GM21737 (cell line): ENCODE results near the gene PDXDC1.
"Not testable (repeated sequence)": the region's sequence is repeated elsewhere in the genome, so short reads cannot be mapped to it uniquely, and the experiment has no call there.

Experiments used
- ATAC-seq: cut with Tn5 transposase; IDR thresholded peaks from one replicate; pipeline ENCODE4 v1.9.1; 2021; ENCODE audit warnings: mild to moderate bottlenecking, moderate library complexity; ENCODE audit not compliant: unreplicated experiment

The PDXDC1 gene

DNA sequence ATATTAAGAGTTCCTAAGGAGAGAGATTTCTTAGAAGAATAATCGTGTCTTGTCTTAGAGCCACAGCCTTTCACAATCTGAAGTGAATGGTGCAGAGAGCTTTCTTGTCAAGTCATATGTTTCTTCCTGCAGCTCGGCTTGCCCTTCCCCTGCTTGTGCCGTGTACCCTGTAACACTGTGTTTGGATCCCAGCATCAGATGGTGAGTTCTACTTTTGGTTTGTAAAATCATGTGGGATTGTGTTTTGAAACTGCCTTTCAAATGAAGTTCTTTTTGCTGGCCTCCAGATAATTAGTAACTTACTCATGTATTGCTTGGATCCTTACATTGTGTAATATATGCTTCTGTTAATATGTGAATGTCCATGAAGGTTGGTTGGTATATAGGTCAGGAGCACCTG is 33.8 kb downstream of the PDXDC1 start:
- ATAC-seq, result not testable (repeated sequence)

DNA sequence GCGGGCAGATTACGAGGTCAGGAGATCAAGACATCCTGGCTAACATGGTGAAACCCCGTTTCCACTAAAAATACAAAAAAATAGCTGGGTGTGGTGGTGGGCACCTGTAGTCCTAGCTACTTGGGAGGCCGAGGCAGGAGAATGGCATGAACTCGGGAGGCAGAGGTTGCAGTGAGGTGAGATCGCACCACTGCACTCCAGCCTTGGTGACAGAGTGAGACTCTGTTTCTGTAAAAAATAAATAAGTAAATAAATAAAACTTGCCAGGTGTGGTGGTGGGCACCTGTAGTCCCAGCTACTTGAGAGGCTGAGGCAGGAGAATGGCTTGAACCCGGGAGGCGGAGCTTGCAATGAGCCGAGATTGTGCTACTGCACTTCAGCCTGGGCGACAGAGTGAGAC is 38.1 kb downstream of the PDXDC1 start:
- not testable (repeated sequence) for ATAC-seq

DNA sequence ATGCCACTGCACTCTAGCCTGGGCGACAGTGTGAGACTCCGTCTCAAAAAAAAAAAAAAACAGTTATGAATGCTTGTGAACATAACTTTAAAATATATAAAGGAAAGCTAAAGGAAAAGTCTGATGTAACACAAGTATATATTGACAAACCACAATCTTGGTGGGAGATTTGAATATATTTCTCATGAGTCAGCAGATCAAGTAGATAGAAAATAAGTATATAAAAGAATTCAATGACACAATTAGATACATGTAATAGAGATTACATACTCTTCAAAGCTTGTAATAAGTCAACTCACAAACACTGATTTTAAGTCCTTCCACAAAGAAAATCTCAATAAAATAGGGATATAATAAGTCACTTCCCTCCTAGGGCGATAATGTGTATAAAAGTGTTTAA is 40.8 kb downstream of the PDXDC1 start:
- not testable (repeated sequence) for ATAC-seq

DNA sequence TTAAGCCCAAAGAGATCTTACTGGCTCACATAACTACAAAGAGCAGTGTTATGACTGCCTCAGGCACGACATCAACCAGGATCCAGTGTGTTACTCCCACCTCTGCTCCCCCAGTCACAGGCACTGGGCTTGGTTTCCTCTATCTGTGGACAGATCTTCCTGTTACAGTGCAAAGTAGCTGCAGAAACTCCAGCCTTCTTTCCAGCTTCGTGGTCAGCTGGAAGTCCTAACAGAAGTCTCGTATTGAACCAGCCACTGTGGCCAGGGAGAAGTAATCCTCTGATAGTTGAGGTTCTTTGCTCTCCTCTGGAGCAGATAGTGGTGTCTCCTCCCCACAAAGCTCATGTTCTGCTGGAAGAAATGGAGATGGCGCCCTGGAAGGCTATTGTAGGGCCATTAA is 41.5 kb downstream of the PDXDC1 start:
- not testable (repeated sequence) for ATAC-seq

DNA sequence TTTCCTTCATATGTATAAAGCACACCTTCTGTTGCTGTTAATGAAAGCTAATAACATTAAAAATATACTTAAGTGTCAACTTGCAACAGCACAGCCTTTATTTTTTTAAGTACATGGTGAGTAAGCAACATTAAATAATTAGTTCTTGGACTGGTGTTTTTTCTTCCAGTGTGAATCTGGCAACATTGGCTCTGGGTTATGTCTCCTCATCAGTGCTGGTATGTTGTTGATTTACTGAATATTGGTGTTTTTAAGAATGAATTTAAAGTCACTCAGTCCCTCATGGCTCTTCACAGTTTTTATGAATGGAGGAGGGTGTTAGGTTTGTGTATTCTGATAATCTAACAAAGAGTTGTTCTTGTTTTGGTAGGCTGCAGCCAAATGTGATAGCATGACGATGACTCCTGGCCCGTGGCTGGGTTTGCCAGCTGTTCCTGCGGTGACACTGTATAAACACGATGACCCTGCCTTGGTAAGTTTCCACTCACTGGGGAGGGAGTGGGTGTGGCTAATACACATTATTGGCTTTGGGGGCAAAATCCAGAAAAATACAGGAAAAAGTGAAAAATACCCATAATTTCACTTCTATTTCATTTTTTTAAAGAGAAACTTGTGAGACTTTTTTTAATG is 42.2 kb downstream of the PDXDC1 start:
- ATAC-seq, result not testable (repeated sequence)

DNA sequence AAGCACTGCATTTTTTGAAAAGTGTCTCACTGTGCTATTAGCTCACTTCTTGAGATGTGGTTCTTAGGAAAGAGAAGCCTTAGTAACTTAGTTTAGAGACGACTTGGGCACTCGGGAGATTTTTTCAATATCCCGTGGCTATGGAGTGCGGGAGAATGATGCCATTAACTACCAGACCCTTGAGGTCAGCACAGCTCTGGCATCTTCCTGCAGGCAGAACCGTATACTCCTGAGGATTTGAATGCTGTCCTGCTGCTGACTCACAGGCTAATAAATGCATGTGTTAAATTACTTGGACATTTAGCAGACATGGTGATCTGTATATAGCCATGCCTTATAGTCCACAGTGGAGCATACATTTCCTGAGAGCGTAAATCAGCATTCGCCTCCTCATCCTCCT is 46.6 kb downstream of the PDXDC1 start:
- ATAC-seq, result not testable (repeated sequence)

DNA sequence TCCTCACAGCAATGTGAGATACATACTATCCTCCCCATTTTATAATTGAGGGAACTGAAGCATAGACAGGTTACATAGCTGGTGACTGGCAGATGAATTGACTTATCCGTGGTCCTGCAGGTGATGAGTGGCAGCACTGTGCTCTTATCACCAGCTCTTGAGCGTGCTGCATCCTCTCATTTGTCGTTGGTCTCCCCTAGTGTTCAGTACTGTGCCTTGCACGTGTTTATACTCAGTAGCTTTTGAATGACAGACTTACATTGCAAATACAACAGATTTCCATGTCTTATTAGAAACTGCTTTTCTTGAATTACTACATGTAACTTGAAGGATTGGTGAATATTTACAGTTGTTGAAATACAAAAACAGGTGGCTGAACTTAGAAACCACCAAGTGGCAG is 47.4 kb downstream of the PDXDC1 start:
- ATAC-seq, result peak; percentile 75

DNA sequence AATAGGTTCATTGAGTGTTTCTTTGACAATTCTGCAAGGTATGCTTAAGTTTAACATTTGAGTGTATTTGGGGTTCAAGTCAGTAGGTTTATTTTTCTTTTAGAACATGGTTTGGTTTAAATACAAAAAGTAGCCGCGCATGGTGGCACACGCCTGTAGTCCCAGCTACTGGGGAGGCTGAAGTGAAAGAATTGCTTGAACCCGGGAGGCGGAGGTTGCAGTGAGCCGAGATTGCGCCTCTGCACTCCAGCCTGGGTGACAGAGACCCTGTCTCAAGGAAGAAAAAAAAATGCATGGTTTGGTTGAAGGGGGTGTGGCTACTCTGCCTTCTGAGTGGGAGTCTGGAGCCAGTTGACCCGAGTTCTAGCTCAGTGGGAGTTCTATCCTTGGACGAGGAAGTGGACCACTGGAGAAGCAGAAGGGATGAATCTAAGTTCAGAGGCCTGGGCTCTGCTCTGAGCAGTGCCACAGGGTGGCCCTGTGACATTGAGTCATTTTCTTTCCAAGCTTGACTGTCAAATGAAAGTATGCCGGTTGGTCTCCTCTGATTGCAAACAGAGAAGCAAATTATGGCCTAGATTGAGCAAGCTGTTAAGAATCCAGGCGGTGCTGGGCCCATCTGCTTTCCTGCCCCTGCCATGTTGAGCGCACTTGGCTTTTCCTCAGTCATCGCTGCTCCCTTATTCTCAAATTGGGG is 48.7 kb downstream of the PDXDC1 start:
- not testable (repeated sequence) for ATAC-seq

DNA sequence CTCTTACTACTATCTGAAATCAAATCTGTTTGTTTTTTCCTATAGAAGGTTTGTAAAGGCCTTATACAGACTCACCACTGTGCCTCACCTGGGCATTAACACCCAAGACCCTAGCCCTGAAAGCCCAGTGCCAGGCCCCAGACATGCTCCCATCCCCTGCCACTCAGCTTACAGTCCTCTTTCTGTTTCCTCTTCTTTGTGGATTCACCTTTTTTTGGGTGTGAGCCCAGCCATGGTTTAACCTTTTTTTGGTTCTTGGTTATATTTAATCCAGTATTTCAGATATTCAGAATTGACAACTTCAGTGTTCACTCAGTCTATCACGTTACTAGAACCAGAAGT is 50.0 kb downstream of the PDXDC1 start:
- ATAC-seq, result not testable (repeated sequence)

DNA sequence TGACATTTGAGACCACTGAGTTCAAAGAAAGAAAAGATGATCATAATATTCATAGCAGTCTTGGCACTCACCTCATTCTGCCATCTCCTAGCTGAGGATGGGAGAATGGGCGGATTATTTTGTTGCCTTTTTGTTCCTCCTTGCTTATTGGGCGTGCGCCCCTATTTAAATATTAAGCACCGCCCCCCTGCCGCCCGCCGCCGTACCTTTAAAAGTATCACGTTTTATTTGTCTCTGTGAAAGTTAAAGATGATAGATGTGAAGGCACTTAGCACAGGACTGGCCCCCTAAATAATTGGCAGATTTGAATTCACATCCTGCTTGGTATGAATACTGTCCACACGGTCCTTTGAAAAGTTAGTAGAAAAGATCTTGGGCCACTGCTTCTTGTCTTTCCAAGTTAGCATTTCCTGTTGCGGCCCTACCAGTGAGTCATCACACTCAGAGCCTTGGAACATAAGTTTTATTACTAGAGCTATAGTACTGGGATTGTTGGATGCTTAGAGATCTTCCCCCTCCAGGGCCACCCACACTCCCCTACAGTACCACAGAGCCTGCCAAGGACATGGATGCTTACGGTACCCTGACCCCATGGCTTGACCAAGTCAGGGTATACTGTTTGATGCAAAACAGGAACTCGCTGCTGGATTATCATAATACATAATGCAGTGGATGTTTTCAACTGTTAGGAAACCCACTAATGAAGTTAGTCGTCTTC is 50.6 kb downstream of the PDXDC1 start:
- ATAC-seq, result not testable (repeated sequence)

DNA sequence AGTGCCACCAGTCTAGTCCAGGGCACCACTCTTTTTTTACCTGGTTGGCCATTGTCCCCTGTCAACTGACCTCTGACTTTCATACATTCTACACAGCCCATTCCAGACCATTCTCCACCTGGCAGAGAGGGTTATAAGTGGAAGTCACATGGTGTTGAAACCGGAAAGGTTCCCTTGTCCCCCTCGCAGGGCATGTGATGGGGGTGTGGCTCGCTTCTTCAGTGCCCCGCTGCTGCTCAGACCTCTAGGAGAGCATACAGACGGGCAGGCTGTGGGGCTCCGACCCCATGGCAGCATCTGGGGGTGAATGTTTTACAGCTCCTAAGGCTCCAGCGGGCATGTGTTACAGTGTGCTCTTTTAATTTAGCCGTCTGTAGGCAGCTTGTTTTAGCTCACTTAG is 52.2 kb downstream of the PDXDC1 start:
- ATAC-seq, result not testable (repeated sequence)

DNA sequence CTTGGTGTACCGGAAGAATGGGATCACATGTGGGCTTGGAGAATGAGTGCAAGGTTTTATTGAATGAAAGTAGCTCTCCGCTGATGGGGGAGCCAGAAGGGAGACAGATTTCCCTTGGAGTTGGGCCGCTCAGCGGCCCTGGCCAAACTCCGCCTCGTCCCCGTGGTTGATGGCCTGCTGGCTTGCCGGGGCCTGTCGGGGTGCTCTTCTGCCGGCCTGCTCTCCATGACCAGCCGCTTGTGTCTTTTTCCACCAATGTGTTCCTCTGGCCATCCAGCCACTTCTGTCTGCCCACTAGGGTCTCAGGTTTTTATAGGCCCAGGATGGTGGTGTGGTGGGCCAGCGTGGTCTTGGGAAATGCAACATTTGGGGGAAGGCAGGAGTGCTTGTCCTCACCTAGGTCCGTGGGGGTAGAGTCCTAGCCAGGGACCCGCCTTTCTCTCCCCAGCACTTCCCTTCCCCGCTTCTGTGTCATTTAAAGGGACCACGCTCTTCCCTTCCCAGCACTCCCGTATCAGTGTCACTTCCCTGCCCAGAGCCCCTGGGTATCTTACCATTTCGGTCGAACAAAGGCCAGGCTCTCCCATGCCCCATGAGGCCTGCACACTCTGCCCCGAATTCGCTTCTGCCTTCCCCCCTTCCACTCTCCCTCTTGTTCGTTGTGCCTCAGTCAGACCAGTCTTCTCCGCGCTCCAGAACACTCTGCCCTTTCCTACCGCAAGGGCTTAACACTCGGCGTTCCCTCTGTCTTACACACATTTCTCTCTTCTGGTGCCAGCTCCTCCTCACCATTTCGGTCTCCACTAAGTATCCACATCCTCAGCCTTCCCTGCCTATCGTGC is 52.9 kb downstream of the PDXDC1 start:
- ATAC-seq, result not testable (repeated sequence)

DNA sequence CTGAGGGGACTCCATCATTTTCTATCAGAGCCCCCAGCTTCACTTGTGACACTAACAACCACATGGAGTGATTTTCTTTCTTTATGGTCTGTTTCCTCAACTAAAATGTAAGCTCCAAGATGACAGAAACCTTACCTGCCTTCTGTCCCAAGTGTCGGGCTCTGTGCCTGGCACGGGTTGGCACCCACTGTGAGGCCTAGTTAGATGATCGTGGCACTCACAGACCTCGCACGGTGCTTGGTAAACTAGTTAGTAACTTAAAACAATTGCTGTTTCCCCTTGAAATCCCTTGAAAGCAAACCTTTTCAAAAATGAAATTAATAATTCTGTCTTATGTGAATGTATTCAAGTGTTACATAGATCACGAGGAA is 53.5 kb downstream of the PDXDC1 start:
- not testable (repeated sequence) for ATAC-seq

DNA sequence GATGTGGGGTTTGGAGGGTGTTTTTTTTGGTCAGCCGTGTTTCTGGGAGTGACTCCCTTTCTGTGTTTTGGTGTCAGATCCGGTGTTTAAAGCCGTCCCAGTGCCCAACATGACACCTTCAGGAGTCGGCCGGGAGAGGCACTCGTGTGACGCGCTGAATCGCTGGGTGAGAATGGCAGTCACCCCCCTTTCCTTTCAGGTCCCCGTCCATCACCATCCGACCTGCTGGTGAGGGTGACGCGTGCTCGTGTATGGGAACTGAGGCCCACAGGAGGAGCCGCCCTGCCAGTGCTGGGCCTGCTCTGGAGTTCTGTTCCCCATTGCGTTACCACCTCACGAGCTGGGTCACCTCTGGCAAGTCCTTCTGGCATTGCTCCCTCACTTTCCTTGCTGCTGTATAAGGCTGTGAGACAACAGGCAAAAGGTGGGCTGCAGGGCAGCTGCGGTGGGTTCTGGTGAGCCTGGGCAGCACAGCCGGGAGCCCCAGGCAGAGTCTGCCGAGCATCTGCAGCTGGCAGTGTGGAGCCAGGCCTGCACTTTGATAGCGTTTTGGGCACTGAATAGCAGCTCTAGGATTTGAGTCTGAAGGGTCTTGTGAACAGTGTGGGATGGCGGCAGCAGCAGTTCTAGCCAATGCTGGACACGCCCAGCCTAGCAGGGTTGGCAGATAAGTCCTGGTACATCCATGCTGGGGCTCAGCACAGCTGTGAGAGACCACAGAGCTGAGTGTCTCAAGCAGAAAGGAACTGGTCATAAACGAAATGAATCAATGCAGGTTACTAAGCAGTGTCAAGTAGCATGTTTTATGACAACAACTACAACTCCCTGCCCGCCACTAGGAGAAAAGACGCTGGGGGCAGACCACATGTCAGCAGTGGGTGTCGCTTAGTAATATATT is 54.2 kb downstream of the PDXDC1 start:
- ATAC-seq, result not testable (repeated sequence)

DNA sequence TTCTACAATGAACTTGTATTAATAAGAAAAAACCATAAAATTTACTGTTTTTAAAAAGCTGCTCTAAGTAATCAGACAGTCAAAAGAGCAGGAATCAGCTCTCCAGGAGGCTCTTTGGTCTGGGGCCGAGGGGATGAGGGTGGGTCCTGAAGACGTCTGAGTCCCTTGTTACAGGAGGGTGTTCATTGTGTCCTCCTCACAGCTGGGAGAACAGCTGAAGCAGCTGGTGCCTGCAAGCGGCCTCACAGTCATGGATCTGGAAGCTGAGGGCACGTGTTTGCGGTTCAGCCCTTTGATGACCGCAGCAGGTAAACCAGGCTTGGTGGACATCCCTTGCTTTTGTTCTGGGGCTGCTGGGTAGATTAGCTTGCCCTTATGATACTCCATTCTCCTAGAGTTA is 54.9 kb downstream of the PDXDC1 start:
- not testable (repeated sequence) for ATAC-seq

DNA sequence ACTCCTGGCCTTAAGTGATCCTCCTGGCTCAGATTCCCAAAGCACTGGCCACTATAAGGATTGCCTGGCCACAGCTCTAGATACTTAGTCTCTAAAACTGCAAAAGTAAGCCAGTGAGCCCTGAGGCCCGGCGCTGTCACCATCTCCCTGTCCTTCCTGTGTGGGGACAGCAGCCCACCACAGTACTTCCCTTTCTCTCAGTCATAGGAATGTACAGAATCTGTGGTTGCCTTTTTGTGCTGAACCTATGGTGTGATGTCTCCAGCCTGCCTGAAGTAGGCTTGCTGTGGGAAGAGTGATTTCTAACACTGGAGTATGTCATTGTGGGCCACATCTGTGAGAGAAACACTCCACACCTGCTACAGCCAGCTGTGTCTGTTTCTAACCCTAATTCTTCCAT is 56.4 kb downstream of the PDXDC1 start:
- ATAC-seq, result no peak

DNA sequence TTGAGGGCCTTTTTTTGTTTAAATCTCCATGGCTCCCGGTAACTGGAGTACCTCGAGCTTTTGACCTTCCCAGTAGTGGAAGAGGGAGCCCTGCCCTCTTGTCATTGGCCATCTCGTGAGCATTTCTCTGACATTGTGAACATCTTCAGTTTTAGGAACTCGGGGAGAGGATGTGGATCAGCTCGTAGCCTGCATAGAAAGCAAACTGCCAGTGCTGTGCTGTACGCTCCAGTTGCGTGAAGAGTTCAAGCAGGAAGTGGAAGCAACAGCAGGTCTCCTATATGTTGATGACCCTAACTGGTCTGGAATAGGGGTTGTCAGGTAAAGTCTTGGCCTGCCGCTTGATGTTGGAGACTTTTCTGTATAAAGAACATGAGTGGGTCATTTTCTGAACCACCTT is 56.8 kb downstream of the PDXDC1 start:
- ATAC-seq, result no peak

DNA sequence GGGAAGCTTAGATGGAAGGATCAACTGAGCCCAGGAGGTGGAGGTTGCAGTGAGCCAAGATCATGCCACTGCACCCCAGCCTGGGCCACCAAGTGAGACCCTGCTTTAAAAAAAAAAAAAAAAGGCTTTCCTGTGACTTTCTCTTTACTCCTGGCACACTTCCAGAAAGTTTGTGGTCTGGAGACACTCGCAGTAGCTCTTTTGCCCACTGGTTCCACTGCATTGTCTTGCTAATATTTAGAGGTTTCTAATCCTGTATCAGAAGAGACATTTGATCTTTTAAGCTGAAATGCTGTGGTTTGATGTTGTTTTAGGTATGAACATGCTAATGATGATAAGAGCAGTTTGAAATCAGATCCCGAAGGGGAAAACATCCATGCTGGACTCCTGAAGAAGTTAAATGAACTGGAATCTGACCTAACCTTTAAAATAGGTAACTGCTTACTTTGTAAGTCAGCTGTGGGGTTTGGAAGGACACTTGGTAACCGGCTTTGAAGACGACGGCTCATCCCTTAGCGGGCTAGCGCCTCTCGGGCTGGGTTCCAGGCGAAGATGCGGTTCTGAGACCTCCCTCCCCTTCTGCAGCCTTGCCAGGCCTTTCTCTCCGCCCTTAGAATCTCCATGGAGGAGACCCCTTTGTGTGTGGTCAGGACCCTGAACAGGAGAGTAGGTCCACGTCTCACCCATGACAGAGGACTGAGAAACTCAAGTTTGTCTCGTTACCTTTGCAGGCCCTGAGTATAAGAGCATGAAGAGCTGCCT is 57.9 kb downstream of the PDXDC1 start:
- ATAC-seq, result no peak

DNA sequence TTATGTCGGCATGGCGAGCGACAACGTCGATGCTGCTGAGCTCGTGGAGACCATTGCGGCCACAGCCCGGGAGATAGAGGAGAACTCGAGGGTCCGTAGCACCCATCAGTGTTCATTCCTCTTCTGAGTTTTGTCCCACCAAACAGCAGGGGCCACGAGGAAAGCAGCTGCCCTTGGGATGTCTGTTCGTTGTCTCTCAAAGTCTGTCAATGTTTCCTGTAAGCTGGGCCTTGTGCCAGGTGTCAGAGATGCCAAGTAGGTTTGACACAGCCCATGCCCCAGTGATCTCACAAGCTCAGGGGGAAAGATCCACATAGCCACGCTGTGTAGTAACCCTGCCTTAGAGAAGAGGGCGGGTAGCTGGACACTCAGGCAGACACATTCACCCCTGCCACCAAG is 58.5 kb downstream of the PDXDC1 start:
- ATAC-seq, result no peak
